Left cardiac atrium (tissue), 4 donors: ENCODE data around the gene RAPGEF1. TPM values are rescaled to one million over a fixed set of nuclear protein-coding genes. Genes with fewer than 3 reads are reported as not detected.

Source experiments
- ATAC-seq, 2 donors: fragments of 200-7000 bp; cut with Tn5 transposase; one replicate each; pipeline ENCODE4 v1.9.1; 2020; ENCODE audit warnings: mild to moderate bottlenecking in 2 of 2, moderate library complexity in 2 of 2
- DNase-seq: peaks from one replicate; pipeline ENCODE4 v3.0.0-alpha.2; 2020
- intact Hi-C, 2 donors: fragments of 100-400 bp; cut with DNase I; formaldehyde crosslinking; loops; one replicate each; pipeline versions ENCODE4 v1.14.1 to v1.15.1; 2022 to 2023
- total RNA-seq, 2 donors: library from RNA; stranded (reverse); fragmentation: NEBNext Ultra II Directional; extraction: Animal tissue kit (Norgen Biotek cat#: 25700); gene quantifications; one replicate each; pipeline ENCODE4 v1.2.1, GENCODE V29; 2021
- donor health status: DM: no; HTN: yes; CAD: no.
- donor health status: DM: no; HTN: yes; CAD: no; lungs with severe emphysema.
- donor health status: DM: yes; HTN: yes; CAD: no.
- donor health status: Dilated cardiomyopathy.

The RAPGEF1 gene
- total RNA-seq, 2 donors from 2014 or later, result 108 to 109 TPM

- intact Hi-C loops, result loop anchor here in 1 of 2 donors (10.0 kb wide), 1 partner anchor 55 kb away; no protein-coding TSS in a partner anchor
- ATAC-seq, result no peak
- no peak for DNase-seq
Measured at GRCh38 chr9:131679261-131680020, 60.4 kb downstream of the RAPGEF1 start.

DNA sequence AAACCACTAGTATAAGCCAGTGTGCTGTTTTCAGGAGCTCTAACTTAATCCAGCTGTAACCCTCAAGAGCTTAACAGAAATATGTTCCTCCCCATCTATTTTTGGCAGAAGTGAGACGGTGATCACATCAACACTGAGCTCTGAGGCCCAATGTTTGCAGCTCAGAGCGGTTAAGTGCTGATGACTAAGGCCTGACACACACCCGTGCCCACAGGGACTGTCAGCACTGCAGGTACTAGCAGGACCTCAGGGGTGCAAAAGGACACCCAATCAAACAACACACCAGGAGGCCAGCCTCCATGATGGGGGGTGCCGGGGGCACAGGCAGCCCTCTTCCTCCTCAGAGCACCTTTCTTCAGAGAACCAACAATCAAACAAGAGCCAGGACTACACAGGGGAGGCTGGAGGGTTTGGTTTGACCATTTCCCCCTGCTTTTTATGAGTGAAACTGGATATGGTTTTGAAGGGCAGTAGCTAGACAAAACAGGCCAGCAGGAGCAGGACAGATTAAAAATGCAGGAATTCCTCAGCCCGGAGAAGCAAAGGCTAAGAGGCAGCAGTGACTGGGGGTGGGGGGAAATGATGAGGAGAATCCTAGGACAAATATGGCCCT, 61.3 kb downstream of the RAPGEF1 start:
- ATAC-seq (peak; percentile 88 to 96), DNase-seq (peak; percentile 80)
- intact Hi-C loops, result loop anchor here in 1 of 2 donors (10.0 kb wide), 1 partner anchor 56 kb away; no protein-coding TSS in a partner anchor

DNA sequence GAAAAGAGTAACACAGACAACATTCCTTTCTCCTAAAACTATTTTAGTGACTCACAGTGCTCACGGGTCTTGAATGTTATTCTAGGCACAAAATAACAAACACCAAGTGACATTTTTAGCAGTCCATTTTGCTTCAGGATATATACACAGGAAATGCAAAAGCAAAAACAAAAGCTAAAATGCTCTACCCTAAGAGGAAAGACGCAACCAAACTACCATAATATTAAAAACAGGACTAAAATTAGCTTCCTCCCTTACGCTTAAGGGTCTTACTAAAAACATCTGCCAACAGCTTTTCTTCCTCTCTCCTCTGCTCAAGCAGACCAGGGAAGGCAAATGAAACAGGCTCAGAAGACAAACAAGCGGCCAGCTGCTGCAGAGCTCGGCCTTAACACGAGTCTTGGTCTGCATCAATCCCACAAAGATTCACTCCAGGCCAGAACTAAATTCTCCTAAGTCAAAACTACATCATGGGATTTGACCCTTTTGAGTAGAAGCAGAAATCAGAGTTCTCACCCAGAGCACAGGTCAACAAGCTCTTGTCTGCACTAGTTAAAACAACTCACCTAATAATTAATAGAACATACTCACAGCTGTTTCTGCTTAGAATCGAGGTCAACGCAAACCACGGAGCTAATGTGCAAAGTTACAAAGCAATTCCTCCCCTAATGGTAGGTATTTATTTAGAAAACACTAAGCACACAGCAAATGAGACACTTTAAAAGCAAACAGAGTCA, 62.3 kb downstream of the RAPGEF1 start:
- DNase-seq, result no peak
- peak; percentile 38 to 39 for ATAC-seq
- intact Hi-C loops, result loop anchor here in 1 of 2 donors (10.0 kb wide), 1 partner anchor 57 kb away; no protein-coding TSS in a partner anchor

DNA sequence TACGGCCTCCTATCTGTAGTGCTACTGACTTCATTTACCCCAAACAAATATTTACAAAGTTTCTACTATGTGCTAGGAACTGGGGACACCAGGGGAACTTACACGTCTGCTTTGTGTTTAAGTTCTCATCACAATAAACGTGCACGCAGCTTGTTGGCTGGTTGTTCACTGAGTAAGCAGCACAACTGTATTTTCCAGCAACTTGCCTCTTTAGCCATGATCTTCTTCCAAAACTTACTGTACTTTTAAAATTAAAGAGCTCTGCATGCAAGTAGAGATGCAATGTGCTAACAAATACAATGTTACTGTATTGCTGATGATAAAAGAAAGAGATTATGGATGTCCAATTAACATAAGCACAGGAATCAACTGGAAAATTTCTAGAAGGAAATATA, 62.8 kb downstream of the RAPGEF1 start:
- DNase-seq, result no peak
- ATAC-seq, result no peak
- intact Hi-C loops, result loop anchor here in 1 of 2 donors (10.0 kb wide), 1 partner anchor 58 kb away; no protein-coding TSS in a partner anchor

GRCh38 chr9:131676431-131676972, 63.4 kb downstream of the RAPGEF1 start:
- DNase-seq, result no peak
- ATAC-seq, result no peak
- intact Hi-C loops, result loop anchor here in 1 of 2 donors (10.0 kb wide), 1 partner anchor 58 kb away; no protein-coding TSS in a partner anchor

GRCh38 chr9:131675437-131676022, 64.3 kb downstream of the RAPGEF1 start:
- DNase-seq (no peak), ATAC-seq (no peak)
- intact Hi-C loops, result loop anchor here in 1 of 2 donors (10.0 kb wide), 1 partner anchor 59 kb away; no protein-coding TSS in a partner anchor

DNA sequence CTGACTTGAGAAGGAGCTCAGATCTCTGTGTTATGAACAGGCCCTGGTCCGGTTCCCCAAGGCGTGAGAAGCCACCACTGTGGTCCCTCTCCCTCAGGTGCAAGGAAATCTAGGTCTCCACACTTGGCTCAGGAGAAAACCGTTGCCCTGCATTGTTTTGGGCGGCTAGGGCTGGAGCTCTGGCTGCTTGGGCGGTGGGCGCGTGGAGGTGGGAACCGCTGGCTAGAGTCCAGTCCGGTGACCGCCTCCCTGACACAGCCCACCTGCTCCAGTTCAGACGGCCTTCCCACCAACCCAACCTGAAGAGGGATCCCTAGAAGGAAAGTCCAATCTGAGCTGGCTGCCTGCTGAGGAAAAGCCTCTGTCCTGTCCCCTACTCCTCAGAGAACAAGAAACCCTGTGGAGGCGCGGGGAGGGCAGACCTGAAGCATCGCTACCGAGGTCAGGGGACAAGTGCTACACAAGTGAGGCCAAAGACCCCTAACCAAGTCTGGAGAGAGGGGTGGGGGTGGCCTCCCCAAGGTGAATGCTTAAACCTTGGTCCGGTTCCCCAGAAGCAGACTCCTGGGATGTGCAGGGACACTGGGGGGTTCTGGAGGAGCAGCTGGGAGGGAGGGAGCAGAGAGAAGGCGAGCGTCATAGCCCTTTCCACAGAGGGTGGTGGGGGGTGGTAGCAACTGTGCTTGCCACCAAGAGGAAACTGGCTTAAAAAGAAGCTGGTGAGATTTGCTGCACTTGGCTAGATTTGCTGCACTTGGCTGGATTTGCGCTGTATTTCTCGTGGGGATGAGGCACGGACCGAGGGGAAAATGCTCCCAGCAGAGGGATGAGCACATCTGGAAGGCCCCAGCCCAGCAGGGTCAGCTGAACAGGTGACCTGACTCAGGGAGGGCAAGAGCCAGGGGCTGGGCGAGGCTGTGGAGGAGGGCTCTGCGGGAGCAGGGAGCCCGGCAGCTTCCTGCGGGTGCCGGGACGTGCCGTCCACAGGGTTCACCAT, 65.2 kb downstream of the RAPGEF1 start:
- DNase-seq, result no peak
- no peak for ATAC-seq
- intact Hi-C loops, result loop anchor here in 1 of 2 donors (10.0 kb wide), 1 partner anchor 60 kb away; no protein-coding TSS in a partner anchor

- no peak for DNase-seq
- intact Hi-C loops, result loop anchor here in 1 of 2 donors (10.0 kb wide), 1 partner anchor 61 kb away; no protein-coding TSS in a partner anchor
- ATAC-seq, result no peak
Measured at GRCh38 chr9:131673531-131673930, 66.3 kb downstream of the RAPGEF1 start.

DNA sequence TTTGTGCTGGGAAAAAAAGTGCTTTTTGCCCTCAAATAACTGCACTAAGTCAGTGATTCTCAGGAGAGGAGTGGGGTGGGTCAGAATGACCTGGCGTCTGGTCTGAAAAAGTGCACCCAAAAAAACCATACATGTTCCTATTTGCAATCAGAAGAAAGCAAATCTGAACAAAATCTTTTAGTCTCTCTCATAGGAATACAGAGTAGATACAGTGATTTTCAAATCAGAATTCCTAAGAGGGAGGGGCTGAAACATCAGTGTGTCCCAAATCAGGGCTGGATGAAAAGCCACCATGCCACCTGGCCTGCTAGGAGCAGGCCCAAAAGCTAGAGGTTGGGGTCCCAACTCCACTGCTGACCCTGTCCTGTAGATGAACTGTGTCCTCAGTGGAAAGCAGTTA, 66.8 kb downstream of the RAPGEF1 start:
- intact Hi-C loops, result loop anchor here in 1 of 2 donors (10.0 kb wide), 1 partner anchor 62 kb away; no protein-coding TSS in a partner anchor
- DNase-seq (no peak), ATAC-seq (no peak)

DNA sequence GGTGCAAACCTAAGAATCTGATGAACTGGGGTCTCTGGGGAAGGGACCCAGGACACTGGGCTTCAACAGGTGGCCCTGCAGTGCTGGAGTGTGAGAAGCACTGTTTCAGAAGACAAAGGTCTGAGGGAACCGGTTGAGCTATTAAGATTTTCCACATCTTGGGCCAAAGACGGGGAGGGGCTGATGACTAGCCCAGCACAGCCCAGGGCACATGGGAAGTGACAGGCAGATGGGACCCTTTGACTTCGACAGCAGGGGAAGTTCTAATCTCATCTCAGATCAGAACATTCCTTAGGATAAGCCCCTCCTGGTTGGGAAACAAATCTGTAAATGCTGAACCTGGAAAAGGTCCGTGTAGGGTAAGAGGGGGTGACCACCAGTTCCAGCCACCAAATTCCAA, 67.4 kb downstream of the RAPGEF1 start:
- intact Hi-C loops, result loop anchor here in 1 of 2 donors (10.0 kb wide), 1 partner anchor 62 kb away; no protein-coding TSS in a partner anchor

DNA sequence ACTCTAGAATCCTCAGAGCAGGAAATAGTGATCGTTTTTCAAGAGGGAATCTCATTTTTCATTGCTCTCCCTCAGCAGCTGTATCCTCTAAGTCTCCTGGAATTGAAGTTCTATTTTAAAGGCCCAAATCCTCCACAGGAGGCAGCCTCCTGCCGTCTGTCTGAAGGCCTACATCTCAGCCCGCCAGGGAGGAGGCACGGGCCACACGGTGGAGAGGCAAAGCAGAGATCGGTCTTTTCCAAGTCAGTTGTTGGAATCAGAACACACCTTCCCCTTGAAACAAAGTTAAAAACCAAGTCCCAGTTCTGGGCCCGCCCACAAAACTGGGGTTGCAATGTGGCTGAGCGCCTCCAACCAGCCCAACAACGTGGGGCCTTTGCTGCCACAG, 68.7 kb downstream of the RAPGEF1 start:
- ATAC-seq (no peak), DNase-seq (no peak)
- intact Hi-C loops, result loop anchor here in 1 of 2 donors (10.0 kb wide), 1 partner anchor 64 kb away; no protein-coding TSS in a partner anchor

More for the DNA sequence above, 67.4 kb downstream of the RAPGEF1 start:
- ATAC-seq, result peak in 1 of 2 donors; percentile 24
- DNase-seq, result peak; percentile 58

DNA sequence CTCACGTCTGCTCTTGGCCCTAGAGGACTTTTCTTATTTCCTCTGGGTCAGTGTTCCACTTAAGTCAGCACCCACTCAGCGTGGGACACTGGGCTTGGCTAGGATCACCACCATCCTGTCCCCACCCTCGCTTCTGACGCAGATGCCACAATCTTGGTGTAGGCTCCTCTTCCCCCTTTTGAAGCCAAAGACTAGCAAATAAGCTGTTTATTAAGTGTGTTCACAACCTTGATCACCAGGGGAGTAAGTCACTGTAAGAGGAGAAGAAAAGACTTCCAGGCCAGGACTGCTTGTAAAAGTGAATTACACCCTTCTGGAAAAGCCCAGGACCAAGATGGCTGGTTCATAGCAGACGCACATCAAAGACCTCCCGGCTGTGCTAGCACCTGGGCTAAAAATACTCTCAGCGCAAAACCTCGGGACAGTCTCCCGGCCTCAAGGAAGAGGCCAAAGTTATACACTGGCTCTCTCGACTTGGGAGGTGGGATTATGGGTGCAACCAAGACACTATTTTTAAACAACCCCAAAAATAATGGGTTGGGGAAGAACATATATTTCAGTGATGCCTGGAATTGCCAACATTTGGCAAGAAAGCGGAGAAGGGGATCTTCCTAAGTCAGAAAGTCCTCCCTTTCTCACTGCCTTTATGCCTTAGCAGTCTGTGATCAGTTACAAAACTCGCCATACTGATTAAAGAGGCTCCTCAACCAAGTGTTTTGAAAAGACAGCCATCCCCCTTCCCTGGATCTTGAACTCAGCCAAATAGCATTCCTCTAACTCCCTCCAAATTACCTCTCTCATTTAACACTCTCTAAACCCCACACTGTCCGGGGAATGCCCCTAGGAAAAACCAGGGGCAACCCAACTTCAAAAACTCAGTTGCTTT, 69.4 kb downstream of the RAPGEF1 start:
- peak; percentile 42 to 55 for ATAC-seq
- intact Hi-C loops, result loop anchor here in 1 of 2 donors (10.0 kb wide), 1 partner anchor 64 kb away; no protein-coding TSS in a partner anchor
- DNase-seq, result peak; percentile 82

GRCh38 chr9:131669269-131670157, 70.4 kb downstream of the RAPGEF1 start:
- ATAC-seq, result peak in 1 of 2 donors; percentile 8
- DNase-seq, result no peak

DNA sequence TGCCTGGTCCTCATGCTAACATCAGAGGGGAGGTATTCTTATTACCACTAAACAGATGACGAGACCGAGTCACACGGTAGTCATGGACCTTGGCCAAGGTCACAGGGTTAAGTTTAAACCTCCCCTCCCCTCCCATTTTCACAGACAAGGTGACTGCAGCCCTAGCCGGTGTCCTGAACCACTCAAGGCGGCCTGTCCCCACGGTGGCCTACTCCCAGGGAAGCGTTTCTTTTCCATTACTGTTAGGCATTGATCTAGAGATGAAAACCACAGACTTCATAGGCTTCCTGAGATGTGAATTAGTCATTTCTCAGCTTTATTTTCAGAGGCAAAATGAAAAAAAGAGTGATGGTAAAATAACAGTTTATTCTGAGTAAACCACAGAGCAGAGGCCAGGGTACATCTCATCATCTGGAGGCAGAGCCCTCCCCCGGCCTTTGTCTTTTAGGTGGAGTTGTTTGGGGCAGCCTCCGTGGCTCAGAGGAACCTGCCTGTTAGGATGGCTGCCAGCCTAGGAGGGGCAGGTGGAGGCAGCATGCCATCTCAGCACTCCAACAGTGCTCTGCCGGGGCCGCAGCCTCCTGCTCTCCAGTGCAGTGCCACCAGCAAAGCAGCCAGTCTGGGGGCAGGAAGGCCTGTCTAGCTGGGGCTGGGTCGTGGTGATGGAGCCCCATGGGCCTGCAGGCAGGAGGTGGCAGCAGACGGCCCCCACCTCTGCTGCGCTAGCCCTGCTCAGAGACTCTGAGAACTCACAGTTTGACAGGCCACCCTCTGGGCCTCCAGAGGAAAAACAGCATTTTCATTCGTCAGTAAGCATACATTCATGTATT, 71.2 kb downstream of the RAPGEF1 start:
- intact Hi-C loops, result no loop called here
- peak; percentile 29 to 44 for ATAC-seq
- DNase-seq, result no peak

More at GRCh38 chr9:131669269-131670157, 70.4 kb downstream of the RAPGEF1 start:
- intact Hi-C loops, result loop anchor here in 1 of 2 donors (10.0 kb wide), 1 partner anchor 65 kb away; no protein-coding TSS in a partner anchor
